Tibial nerve (tissue), 3 donors: Measurements from ENCODE around the gene GGA1.

ENCODE experiments used
- EP300 ChIP-seq, 2 donors: sonication (generic); formaldehyde crosslinking; IDR thresholded peaks; one replicate each; pipeline ENCODE4 v1.6.1; 2017; ENCODE audit warnings: antibody characterized with exemption in 2 of 2, mild to moderate bottlenecking in 1 of 2
- POLR2A ChIP-seq, 2 donors: fragments of 450-650 bp; IDR thresholded peaks; one replicate each; pipeline ENCODE4 v1.6.1; 2017; ENCODE audit warnings: antibody characterized with exemption in 2 of 2, mild to moderate bottlenecking in 2 of 2, moderate library complexity in 2 of 2

- TF ChIP-seq EP300 (IDR thresholded peaks at IDR 0.05) (no peak), POLR2A (IDR thresholded peaks at IDR 0.05) (no peak)
These were observed 17.1 kb downstream of the GGA1 start for GRCh38 chr22:37625737-37626136.
